Measurements from ENCODE around the gene PRRT2.
A peak's percentile ranks its signal among the peaks of the same experiment; 100 is the strongest.
"Not testable (repeated sequence)": the region's sequence is repeated elsewhere in the genome, so short reads cannot be mapped to it uniquely, and the experiment has no call there.

The PRRT2 gene

GRCh38 chr16:29831490-29831889 is 19.5 kb downstream of the PRRT2 start:
- no peak for DNase-seq

GRCh38 chr16:29833219-29833618 is 21.2 kb downstream of the PRRT2 start:
- not testable (repeated sequence) for DNase-seq

DNA sequence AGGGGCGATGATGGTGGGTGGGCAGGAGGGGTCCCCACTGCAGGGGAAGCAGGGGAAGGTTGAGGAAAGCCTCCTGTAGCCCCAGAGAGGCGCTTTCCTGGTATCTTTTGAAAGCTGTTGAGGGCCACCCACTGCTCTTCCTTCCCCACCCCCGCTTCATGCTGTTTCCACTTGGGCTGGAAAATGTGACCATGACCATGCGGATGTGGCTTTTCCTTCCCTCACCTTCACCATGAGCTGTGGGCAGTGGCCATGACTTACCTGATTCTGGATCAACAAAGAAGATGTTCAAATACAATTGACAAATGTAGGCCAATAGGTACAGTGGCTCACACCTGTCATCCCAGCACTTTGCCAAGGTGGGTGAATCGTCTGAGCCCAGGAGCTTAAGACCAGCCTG is 22.1 kb downstream of the PRRT2 start:
- DNase-seq: no peak

DNA sequence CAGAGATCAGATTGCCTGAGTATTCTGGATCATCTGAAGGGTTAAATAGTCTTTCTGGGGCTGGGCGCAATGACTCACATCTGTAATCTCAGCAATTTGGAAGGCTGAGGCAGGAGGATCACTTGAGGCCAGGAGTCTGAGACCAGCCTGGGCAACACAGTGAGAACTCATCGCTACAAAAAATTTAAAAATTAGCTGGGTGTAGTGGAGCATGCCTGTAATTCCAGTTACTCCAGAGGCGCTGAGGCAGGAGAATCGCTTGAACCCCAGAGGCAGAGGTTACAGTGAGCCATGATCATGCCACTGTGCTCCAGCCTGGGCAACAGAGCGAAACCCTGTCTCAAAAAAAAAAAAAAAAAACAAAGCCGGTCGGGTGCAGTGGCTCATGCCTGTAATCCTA is 23.9 kb downstream of the PRRT2 start:
- DNase-seq: no peak

DNA sequence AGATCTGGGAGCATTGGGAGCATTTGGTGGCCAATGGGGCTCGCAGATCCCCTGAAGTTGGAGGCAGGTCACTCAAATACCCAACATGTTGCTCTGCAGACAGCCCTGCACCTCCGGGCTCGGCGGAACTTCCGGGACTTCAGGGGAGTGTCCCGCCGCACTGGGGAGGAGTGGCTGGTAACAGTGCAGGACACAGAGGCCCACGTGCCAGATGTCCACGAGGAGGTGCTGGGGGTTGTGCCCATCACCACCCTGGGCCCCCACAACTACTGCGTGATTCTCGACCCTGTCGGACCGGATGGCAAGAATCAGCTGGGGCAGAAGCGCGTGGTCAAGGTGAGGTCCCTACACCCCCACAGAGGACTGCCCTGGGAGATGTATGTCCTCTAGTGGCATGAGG is 24.6 kb downstream of the PRRT2 start:
- no peak for DNase-seq

- DNase-seq: no peak
Measured at GRCh38 chr16:29837841-29838240, 25.8 kb downstream of the PRRT2 start.

GRCh38 chr16:29839822-29840221 is 27.8 kb downstream of the PRRT2 start:
- DNase-seq: no peak

GRCh38 chr16:29840240-29840639 is 28.2 kb downstream of the PRRT2 start:
- DNase-seq: no peak

DNA sequence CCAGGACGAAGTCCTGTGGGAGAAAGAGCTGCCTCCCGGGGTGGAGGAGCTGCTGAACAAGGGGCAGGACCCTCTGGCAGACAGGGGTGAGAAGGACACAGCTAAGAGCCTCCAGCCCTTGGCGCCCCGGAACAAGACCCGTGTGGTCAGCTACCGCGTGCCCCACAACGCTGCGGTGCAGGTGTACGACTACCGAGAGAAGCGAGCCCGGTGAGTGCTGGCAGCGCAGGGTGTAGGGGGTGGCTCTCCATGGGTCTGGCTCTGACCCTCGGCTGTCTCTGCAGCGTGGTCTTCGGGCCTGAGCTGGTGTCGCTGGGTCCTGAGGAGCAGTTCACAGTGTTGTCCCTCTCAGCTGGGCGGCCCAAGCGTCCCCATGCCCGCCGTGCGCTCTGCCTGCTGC is 29.6 kb downstream of the PRRT2 start:
- no peak for DNase-seq

DNA sequence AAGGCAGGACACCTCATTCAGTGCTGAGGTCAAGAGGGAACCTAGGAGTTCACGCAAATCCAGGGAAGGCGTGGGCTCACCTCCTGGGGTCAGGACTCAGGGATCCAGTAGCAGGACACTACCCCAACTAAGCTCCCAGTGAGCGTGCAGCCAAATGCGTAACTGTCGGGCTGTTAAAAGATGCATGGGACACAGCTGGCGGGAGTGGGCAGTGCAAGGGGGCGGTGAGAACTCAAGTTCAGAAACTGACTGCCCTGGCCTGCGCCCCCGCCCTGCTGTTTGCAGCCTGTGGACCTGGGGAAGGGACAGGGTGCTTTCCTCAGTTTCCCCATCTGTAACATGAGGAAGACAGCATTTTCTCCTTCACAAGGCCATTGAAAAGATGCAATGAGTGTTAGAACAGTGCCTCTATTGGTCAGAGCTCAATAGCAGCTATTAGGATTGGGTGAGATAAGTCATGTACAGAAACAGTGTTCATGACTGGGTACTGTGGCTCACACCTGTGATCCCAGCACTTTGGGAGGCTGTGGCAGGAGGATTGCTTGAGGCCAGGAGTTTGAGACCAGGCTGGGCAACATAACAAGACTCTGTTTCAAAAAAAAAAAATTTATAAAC is 30.8 kb downstream of the PRRT2 start:
- no peak for DNase-seq

DNA sequence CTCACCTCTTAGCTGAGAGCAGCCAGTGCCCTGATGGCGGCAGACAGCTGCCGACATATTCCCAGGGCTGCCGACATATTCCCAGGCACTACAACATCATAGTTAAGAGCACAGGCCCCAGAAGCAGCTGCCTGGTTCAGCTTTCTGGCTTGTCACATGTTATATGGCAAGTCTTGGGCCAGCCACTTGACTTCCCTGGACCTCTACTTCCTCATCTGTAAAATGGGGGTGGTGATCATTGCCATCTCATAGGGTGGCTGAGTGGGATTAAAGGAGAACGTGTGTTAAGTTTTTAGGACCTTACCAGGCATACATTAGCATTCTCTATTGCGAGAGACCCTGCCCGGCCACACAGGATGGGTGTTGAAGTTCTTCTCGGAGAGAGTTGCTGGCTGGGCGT is 31.9 kb downstream of the PRRT2 start:
- no peak for DNase-seq

DNA sequence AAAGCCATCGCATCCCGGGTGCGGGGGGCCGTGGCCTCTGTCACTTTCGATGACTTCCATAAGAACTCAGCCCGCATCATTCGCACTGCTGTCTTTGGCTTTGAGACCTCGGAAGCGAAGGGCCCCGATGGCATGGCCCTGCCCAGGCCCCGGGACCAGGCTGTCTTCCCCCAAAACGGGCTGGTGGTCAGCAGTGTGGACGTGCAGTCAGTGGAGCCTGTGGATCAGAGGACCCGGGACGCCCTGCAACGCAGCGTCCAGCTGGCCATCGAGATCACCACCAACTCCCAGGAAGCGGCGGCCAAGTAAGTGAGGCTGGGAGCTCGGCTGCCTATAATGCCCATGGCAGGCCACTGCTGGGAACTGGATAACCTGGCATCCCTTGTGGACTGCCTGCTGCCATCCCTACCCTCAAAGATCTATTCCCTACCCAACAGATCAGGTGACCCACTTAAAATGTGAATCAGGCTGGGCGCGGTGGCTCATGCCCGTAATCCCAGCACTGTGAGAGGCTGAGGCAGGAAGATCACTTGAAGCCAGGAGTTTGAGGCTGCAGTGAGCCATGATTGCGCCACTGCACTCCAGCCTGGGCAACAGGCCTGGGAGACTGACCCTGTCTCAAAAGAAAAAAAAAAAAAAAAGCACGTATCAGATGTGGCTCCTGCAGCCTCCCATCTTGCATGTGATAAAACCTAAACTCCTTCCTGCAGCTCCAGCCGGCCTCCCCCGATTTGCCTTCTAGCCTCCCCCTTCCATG is 32.8 kb downstream of the PRRT2 start:
- no peak for DNase-seq

DNA sequence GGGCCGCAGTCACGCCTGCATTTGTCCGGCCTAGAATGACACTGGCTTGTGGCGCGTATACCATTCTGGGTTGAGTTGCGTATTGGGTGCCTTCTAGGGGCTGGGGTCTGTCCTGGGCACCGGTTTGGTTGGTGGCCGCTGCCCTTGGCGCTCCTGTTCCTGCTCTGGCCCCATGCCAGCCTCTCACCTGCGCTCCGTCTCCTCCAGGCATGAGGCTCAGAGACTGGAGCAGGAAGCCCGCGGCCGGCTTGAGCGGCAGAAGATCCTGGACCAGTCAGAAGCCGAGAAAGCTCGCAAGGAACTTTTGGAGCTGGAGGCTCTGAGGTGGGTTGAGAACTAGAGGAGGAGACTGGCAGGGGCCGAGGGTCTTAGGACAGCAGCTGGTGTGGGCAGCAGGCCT is 33.7 kb downstream of the PRRT2 start:
- no peak for DNase-seq

GRCh38 chr16:29848420-29849297 is 36.7 kb downstream of the PRRT2 start:
- peak in 49 of 56 donors; percentile 16 to 82 (median 40) for DNase-seq

- DNase-seq: peak in 11 of 56 donors; percentile 3 to 51 (median 16)
Measured at GRCh38 chr16:29849505-29849904, 37.5 kb downstream of the PRRT2 start.

- DNase-seq: no peak
Measured at GRCh38 chr16:29850998-29851397, 39.0 kb downstream of the PRRT2 start.

DNA sequence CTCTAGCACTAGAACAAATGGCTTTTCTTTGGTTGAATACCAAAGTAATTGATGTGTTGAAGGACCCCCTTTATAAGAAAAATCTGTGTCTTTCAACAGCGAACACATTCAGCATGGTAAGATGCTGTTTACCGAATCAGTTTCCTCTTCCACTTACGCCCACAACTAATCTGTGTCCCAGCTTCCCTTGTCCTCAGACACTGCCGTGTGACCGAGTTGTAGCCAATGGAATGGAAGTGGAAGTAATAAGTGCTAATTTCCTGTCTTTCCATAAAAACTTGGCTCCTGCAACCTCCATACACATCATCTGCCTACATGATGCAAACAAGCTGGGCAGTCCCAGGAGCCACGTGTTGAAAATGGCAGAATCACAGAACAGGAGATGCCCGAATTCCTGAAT is 40.7 kb downstream of the PRRT2 start:
- no peak for DNase-seq

DNA sequence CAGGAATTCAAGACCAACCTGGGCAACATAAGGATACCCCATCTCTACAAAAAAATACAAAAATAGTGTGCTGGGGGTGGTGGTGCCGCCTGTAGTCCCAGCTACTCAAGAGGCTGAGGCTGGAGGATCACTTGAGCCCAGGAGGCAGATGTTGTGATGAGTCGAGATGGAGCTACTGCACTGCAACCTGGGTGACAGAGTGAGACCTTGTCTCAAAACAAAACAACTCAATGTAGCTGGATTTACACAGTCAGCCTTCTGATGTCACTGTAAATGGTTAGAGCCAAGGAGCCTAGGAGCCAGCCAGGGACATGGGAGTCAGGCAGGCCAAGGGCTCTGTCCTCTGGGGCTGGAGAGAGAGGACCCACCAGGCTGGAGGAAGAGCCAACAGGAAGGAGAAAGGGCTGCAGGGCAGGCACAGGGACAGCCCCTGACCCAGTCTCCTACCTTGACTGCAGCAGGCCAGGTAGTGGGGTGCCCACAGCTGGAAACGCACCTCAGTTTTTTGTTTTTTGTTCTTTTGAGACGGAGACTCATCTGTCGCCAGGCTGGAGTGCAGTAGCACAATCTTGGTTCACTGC is 42.6 kb downstream of the PRRT2 start:
- no peak for DNase-seq

DNA sequence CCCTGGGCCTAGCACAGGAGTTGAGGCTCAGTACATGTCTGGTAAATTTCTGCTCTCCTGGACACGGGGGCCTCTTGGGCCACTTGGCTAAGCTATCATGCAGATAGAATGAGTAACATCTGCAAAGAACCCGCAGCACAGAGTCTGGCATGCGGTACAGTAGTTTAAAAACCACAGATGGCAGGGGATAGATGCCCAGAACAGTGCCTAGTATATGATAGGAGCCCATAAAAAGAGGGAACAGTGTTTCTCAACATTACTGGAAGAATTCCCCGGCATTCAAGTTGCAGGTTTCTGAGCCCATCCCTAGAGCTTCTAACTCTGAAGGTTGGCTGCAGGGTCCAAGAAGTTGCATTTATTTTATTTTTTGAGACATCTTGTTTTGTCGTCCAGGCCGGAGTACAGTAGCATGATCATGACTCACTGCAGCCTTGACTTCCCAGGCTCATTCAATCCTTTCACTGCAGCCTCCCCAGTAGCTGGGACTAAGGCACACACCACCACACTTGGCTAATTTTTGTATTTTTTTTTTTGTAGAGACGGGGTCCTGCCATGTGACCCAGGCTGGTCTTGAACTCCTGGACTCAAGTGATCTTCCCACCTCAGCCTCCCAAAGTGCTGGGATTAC is 45.3 kb downstream of the PRRT2 start:
- DNase-seq: no peak

GRCh38 chr16:29858149-29858849 is 46.3 kb downstream of the PRRT2 start:
- peak in 7 of 56 donors; percentile 2 to 63 (median 18) for DNase-seq

- DNase-seq: no peak
Measured at GRCh38 chr16:29858974-29859373, 47.0 kb downstream of the PRRT2 start.
